ENCODE data around the gene ZNF396.

The ZNF396 gene

GRCh38 chr18:35374708-35375107 is 2.4 kb downstream of the ZNF396 start:
- H3K9me3 ChIP-seq (replicated peaks; ENCODE audit: insufficient read depth, low read length): no peaks in the 10 kb centered on the region
- no peaks in the 10 kb centered on the region for H3K4me1 ChIP-seq (ENCODE audit: low read length)
- H3K36me3 ChIP-seq (replicated peaks; ENCODE audit: insufficient read depth, low read length): no peaks in the 10 kb centered on the region
- no peaks in the 10 kb centered on the region for H4K20me1 ChIP-seq (ENCODE audit: insufficient read depth, low read length)
- H3K4me2 ChIP-seq (ENCODE audit: low read depth, low read length): no peak overlapping the region
- H3K79me2 ChIP-seq (ENCODE audit: low read length): no peaks in the 10 kb centered on the region
- DNase-seq: no peak
- H3F3A ChIP-seq (ENCODE audit: insufficient read depth, low read length): no peaks in the 10 kb centered on the region
- no peaks in the 10 kb centered on the region for H3K9me2 ChIP-seq (replicated peaks; ENCODE audit: insufficient read depth, low read length)
- H2AFZ ChIP-seq (ENCODE audit: low read length): no peak overlapping the region
- no peak overlapping the region for H3K27ac ChIP-seq (ENCODE audit: low read length)
- no peaks in the 10 kb centered on the region for H3K27me3 ChIP-seq (replicated peaks; ENCODE audit: insufficient read depth, low read length)
- no peak overlapping the region for H3K4me3 ChIP-seq (ENCODE audit: low read length)
- H3K9ac ChIP-seq (ENCODE audit: low read length): no peak overlapping the region
- TF ChIP-seq EZH2phosphoT487 (IDR thresholded peaks at IDR 0.05; ENCODE audit: low read length) (no peak), EZH2 (optimal IDR thresholded peaks at IDR 0.05; ENCODE audit: low read depth, low read length) (no peak), CTCF (IDR thresholded peaks at IDR 0.05; ENCODE audit: low read length) (no peak)

- no peaks in the 10 kb centered on the region for H3K4me1 ChIP-seq (ENCODE audit: low read length)
- no peaks in the 10 kb centered on the region for H3K27me3 ChIP-seq (replicated peaks; ENCODE audit: insufficient read depth, low read length)
- no peaks in the 10 kb centered on the region for H3K79me2 ChIP-seq (ENCODE audit: low read length)
- H3K9me2 ChIP-seq (replicated peaks; ENCODE audit: insufficient read depth, low read length): no peaks in the 10 kb centered on the region
- H3F3A ChIP-seq (ENCODE audit: insufficient read depth, low read length): no peaks in the 10 kb centered on the region
- no peaks in the 10 kb centered on the region for H3K9me3 ChIP-seq (replicated peaks; ENCODE audit: insufficient read depth, low read length)
- H2AFZ ChIP-seq (ENCODE audit: low read length): no peak overlapping the region
- no peak for TF ChIP-seq EZH2 (optimal IDR thresholded peaks at IDR 0.05; ENCODE audit: low read depth, low read length)
- no peak for TF ChIP-seq EZH2phosphoT487 (IDR thresholded peaks at IDR 0.05; ENCODE audit: low read length)
- no peak for TF ChIP-seq CTCF (IDR thresholded peaks at IDR 0.05; ENCODE audit: low read length)
- H3K4me3 ChIP-seq (ENCODE audit: low read length): no peak overlapping the region
- H3K27ac ChIP-seq (ENCODE audit: low read length): no peak overlapping the region
- no peak overlapping the region for H3K9ac ChIP-seq (ENCODE audit: low read length)
- no peaks in the 10 kb centered on the region for H3K36me3 ChIP-seq (replicated peaks; ENCODE audit: insufficient read depth, low read length)
- H3K4me2 ChIP-seq (ENCODE audit: low read depth, low read length): no peak overlapping the region
- no peaks in the 10 kb centered on the region for H4K20me1 ChIP-seq (ENCODE audit: insufficient read depth, low read length)
- DNase-seq: no peak
Measured at GRCh38 chr18:35371412-35372195, 5.5 kb downstream of the ZNF396 start.

- no peak overlapping the region for H3K9ac ChIP-seq (ENCODE audit: low read length)
- H3K27ac ChIP-seq (ENCODE audit: low read length): no peak overlapping the region
- H3K4me2 ChIP-seq (ENCODE audit: low read depth, low read length): no peak overlapping the region
- TF ChIP-seq EZH2 (optimal IDR thresholded peaks at IDR 0.05; ENCODE audit: low read depth, low read length): no peak
- TF ChIP-seq EZH2phosphoT487 (IDR thresholded peaks at IDR 0.05; ENCODE audit: low read length): no peak
- TF ChIP-seq CTCF (IDR thresholded peaks at IDR 0.05; ENCODE audit: low read length): no peak
- no peaks in the 10 kb centered on the region for H4K20me1 ChIP-seq (ENCODE audit: insufficient read depth, low read length)
- H3K36me3 ChIP-seq (replicated peaks; ENCODE audit: insufficient read depth, low read length): no peaks in the 10 kb centered on the region
- H3K27me3 ChIP-seq (replicated peaks; ENCODE audit: insufficient read depth, low read length): no peaks in the 10 kb centered on the region
- no peaks in the 10 kb centered on the region for H3K9me3 ChIP-seq (replicated peaks; ENCODE audit: insufficient read depth, low read length)
- DNase-seq: no peak
- H3K79me2 ChIP-seq (ENCODE audit: low read length): no peaks in the 10 kb centered on the region
- H3K4me1 ChIP-seq (ENCODE audit: low read length): no peaks in the 10 kb centered on the region
- H3F3A ChIP-seq (ENCODE audit: insufficient read depth, low read length): no peaks in the 10 kb centered on the region
- no peak overlapping the region for H3K4me3 ChIP-seq (ENCODE audit: low read length)
- no peak overlapping the region for H2AFZ ChIP-seq (ENCODE audit: low read length)
- H3K9me2 ChIP-seq (replicated peaks; ENCODE audit: insufficient read depth, low read length): no peaks in the 10 kb centered on the region
Measured at GRCh38 chr18:35369126-35369525, 8.0 kb downstream of the ZNF396 start.
